Measurements from ENCODE around the gene NT5C2.
"Not testable (repeated sequence)": the region's sequence is repeated elsewhere in the genome, so short reads cannot be mapped to it uniquely, and the experiment has no call there.

Gene NT5C2

DNA sequence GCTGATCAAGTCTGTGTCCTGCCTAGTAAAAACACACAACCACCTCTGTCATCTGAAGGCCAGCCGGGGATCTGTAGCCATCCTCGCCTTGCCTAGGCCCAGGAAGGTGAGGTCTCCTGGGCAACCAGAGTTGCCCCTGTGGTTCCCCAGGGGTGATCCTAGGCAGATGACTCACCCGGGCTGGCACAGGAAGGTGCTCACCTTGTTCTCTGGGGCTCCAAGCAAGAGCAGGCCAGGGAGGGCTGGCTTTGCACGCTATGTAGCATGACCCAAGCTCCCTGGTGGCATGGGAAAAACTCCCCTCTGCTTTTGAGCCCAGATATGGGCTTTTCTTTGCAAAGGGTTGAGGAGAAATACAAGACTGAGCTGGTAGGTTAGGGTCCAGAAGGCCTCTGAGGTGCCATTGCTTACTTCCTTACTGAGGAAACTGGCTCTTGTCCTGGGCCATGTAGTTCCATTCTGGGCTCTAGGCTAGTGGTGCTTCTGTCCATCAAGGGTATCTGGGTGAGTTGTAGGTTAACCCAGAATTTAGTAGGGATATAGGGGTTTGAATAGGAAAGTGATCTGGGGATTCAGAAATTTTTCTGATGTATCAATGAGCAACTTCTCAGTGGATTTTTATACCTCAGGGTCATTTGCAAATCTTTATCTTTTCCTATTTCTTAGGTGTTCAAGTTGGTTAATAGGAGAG lies 112.0 kb downstream of the NT5C2 start:
- no peak for DNase-seq

DNA sequence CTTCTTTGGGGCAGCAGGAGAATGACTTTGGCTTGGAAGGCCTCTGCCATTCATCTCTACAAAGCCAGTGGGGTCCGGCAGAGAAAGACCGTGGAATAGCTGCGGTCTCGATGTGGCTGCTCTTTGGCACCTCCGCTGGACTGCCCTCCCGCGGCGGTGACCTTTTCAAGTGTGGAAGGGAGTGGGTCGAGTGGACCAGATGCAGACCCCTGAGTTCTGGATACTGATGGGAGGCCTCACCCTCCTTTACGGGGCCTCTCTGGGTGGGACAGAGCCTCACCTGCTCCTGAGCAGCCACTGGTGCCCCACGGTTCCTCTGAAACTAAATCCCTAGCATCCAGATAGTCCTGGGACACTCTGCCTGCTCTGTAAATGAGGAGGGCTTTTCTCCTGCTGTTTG lies 113.1 kb downstream of the NT5C2 start:
- no peak for DNase-seq

DNA sequence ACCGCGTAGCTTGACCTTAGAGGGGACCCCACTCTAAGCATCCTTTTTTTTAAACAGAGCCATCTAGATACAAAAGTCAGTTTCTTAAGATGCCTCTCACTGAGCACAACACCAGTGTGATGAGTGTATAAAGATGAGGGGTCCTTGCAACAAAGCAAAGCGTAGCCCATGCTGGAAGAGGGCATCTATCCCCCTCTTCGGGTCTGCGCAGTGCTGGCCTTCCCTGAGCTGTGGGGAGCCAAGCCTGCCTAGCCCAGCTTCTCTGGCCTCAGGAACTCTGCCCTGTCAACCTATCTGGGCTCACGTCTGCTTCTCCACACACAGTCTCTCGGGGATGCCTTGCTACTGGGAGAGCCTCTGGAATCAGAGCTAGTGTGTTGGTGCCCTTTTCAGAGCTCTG lies 114.0 kb downstream of the NT5C2 start:
- DNase-seq: no peak

DNA sequence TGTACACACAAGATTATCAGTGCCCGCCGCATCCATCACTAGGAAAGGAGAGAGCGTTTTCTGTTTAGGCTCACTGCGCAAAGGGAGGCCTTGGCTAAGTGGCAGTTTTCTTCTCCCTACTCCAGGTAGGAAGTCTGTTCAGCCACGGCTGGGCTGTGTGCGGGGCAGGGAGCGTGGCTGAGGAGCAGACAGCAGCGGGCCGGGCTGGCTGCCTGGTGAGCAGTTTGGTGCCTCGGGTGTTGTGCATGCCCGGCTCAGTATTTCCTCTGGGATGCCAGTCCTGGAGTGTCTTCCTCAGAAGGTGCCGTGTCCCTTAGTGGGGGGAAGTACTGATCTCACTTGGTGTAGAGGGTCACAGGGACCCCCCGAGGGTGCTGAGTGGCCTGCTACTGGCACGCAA lies 114.4 kb downstream of the NT5C2 start:
- DNase-seq: no peak

DNA sequence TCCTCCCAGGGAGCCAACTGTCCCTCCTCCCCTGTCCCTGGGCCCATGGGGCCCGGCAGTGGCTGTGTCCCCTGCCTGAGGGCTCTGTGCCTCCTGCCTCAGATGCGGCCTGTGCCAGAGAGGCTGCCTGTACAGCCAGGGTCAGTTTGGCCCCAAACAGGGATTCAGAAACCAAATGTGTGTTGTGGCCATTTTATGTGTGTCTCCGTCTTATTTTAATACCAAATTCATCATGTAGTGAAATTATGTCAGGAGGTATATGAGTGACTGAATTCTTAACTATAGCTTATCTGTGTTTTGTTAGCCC lies 114.8 kb downstream of the NT5C2 start:
- DNase-seq: no peak

DNA sequence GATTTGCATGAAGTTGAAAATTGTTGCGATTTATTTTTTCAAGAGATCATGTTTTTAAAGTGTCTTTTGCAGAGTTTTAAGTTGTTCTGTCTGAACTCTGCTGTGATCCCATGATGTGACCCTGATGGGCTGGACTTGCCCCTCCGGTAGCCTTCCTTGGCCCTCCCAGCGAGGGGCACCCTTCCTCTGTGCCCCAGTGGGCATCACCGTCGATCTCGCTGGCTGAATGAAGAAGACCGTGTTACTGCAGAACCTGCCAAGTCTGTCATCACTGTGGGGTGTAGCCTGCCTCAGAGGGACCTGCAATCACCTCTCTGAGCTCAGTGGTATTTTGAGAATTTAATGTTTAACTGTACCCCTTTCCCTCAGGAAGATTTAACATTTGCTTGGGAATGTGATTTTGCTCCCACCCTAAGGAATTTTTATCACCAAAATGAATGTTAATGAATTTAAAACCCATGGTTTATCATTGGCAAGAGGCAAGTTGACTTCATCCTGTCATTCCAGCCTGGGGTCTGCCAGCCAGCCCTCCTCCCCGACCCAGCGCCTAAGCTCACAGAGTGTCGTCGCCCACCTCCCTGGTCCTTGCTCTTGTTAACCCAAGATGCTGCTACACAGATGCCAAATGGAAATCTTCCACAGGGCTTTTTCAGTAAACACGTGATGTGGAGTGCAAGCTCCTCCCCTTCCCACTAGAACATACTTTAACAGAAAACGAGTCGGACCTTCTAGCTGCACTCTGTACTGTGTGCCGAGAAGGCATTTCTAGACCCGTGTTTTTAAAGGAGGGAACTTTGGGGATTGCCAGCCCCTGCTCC lies 115.4 kb downstream of the NT5C2 start:
- no peak for DNase-seq

DNA sequence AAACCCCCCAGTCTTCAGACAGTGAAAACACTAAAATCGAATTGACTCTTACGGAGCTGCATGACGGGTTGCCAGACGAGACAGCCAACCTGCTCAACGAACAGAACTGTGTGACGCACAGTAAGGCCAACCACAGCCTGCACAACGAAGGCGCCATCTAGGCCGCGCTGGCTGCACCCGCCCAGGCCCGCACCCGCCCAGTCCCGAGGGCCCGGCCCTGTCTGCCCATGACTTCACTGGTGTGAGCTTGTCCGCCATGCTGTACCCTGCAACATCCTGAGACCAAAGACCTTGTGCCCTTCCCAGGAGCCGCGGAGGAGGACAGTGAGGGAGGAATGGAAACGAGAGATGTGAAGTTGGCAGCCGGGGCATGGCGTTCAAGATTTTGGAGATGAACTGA lies 116.1 kb downstream of the NT5C2 start:
- no peak for DNase-seq

DNA sequence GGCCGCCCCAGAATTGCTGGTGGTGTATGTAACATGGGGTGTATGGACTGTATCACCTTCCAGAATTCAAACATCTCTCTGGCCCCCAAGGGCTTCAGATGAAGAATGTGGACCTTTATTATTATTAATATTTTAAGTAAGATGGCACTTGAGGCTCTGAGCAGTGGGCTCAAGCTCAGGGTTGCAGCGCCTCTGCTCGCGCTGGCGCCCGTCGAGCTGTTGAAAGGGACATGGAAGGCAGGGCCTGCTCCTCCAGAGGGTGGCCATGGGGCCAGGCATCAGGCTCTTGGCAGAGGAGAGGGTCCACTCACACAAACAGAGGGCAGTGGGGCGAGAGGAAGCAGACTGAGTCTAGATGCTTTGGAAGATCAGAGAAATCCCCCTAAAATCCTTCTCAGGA lies 120.2 kb downstream of the NT5C2 start:
- DNase-seq: no peak

DNA sequence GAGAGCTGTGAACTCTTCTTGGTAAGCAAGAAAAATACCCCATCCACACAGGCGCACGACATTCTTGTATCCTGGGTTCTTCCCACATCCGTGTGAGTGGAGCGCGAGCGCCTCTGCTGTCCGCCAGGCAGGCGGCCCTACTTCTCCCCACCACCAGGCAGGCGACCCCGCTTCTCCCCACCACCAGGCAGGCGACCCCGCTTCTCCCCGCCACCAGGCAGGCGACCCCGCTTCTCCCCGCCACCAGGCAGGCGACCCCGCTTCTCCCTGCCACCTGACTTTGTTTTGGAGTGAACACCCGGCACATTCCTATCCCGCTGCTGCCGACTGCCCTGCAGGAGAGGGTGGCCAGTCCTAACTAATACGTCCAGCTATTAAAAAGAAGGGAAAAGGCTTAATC lies 120.8 kb downstream of the NT5C2 start:
- DNase-seq: no peak

DNA sequence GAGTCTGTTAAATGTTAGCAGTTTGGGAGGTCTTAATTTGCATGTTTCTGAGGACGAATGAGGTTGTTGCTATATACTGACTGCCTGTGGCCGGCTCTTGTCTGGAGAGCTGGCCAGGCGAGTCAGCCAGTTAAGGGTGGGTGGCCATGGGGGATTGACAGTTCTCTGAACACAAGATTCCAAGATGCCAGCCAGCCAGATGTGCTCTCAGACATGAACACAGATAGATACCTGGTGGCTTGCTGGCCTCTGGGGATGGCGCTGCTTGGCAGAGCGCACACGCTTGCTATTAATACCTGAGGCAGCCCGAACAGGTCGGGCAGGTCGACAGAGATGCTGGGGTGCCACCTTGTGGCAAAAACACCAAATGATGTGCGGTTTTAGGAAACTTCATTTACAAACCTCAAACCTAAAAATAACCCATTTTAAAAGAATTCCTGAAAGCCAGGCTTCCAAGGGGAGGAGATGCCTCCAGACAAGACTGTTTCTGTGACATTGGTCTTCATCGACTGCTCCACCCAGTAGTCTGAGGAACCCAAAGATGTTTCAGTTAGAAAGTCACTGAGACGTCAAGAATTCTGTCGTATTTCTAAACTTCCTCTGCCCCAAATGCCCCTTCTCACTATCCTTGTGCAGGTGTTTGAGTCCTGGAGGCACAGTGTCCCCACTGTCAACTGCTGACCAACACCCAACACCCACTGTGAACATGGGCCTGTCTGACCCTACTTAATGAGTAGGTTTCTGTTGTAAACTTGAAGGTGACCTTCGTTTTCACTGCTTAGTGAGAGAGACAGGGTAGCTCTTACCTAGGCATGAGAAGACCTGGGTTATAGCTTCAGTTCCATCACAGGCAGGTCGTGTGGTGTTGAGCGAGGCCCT lies 123.4 kb downstream of the NT5C2 start:
- DNase-seq: no peak

DNA sequence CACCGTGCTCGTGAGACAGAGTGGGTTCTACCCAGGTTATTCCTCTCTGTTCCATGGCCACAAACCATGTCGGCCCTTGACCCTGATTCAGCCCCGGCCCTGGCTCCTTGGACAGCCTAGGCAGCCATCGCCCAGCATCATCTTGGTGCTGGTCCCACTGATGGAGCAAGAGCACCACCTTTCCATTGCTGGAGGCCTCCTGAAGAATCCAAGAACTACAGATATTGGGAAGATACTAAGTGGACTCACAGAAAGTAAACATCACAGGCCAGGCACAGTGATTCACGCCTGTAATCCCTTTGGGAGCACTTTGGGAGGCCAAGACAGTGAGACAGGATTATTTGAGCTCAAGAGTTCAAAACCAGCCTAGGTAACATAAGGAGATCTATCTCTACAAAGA lies 125.1 kb downstream of the NT5C2 start:
- no peak for DNase-seq

DNA sequence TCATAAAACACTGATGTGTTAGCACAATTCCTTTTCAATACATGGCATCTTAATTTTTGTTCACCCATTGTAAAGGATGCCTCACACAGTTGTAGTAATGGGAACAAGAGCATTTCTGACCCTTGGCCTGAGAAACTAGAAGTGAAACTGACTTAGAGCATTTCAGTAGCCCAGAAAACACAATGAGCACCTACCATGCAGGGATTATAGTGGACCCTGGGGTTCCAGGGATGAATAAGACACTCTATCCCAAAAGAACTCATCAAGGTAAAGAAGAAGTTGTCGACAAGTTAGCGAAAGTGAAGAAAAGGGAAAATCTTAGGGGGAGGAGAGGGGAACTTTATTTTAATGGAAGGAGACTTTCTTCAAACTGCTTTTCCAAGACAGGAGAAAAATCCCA lies 125.6 kb downstream of the NT5C2 start:
- DNase-seq: no peak

DNA sequence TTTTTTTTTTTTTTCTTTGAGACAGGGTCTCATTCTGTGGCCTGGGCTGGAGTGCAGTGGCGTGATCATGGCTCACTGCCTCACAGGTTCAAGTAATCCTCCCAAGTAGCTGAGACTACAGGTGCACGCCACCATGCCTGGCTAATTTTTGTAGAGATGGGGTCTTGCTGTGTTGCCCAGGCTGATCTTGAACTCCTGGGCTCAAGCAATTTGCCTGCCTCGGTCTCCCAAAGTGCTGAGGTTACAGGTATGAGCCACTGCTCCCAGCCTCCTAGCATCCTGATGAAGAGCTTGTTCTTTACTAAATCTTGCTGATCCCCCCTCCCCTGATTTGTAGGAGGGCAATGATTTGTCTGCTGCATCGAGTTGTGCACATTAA lies 126.0 kb downstream of the NT5C2 start:
- not testable (repeated sequence) for DNase-seq

DNA sequence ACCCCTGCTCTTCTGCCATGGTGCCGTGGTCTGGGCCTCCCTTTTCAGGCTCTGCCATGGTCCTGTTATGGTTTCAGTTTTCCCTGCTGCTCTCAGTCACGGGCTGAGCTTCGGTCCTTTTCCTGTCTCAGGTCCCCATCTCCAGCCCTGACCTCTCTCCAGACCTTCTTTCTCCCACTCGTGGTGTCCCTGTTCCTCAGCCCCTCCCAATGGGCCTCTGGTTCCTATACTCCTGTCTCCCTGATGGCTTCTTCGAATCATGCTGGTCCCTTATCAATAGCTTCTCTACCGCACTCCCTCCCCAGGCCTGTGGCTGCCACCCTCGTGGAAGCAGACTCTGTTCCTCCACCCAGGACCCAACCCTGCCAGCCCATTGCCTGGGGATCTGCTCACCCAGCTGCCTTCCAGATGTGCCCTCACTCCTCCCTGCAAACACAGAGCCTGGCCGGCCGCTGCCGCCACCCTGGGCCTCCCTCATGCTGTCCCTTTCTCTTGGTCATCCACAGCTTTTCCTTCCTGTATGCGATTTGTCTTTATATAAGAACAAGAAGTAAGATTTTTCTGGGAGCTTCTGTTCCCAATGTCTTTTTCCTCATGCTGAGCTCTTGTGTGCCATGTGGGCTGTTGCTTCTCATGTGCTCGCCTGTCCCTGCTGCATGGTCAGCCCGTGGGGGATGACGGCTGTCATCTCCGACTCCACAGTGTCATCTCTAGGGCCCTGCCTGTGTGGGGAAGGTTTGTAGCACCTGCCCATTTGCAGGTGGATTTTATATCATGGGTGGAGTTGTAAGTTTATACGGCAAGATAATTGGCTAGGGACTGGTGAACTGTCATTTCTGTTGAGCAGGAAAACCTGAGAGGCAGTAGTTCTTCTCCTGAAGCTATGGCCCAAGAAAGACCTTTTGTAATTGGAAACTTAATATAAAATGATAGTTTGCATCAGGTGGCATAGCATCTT lies 126.7 kb downstream of the NT5C2 start:
- DNase-seq: no peak

DNA sequence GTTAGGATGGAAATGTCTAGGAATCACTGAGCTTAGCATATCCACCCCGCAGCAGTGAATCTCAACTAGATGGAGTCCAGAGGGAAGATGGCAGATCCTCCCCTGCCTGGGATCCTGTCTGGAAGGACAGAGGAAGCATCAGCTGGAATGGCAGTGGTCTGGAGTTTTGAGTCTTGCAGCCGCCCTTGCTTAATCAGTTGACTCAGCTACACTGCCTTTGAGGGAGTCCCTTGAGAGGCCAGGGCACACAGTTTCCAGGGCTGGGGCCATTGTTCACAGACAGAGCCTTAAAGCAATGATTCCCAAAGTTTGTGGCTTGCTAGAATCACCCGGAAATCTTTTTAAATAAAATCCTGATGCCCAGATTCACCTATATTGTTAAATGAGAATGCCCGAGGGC lies 128.1 kb downstream of the NT5C2 start:
- DNase-seq: no peak

DNA sequence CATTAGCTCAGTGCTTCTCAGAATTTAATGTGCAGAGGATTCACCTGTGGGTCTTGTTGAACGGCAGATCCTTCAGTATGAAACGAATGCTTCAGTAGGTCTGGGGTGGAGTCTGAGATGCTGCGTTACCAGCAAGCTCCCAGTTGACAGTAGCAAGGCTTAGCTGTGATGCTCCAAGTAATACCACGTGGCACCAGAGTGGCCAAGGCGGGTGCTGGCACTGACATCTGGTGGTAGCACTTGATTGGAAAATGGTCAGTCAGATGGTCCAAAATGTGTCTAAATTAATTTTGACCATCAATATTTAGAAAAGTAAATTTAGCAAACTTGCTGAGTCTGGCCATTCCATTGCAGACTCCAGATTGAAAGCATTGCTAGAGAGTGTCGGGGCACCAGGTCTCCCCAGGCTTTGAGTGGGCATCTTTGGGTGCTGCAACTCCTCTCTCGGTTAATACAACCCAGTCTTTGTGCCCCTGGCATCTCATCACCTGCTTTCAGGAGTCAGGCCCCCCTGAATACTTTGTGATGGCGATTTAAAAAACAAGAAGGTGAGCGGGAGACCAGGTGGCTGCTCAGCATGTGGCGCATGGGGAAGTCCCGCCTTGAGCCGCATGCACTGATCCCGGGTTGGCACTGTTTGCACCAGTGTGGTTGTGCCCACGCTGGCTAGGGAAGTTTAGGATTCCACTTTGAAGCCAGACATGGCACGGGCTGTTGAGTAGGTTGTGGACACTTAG lies 130.1 kb downstream of the NT5C2 start:
- DNase-seq: no peak

DNA sequence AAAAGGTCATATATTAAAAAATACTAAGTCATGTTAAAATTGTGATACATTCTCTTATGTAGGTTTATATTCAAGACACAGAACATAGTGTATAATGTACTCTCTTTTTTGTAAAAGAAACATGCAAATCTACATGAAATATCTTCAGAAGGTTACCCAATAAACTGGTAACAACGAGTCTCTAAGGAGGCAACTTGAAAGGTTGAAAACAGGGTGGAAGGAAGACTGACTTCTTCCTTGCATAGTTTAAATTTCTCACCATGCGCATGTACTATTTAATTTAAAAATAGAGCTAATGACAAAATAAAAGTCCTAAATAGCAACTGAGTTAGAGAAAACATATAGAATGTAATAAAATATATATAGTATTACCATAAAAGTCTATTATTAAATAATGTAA lies 132.5 kb downstream of the NT5C2 start:
- DNase-seq: no peak

DNA sequence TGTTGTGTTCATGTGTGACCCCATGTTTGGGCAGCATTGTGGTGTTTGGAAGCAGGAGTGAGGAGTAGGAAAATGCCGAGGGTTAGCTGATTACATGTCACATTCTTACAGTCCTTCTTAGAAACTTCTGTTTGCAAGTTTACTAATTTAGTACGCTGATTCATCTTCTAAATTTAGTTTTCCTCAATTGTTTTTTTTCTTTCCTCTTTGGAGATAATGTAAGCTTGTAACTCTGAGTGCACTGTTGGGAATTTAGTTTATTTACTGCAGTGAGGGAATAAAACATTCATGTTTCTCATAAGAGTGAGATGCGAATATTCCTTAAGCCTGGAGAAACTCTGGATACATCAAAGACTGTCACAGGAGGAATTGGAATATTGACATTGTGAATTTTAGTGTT lies 135.0 kb downstream of the NT5C2 start:
- DNase-seq: no peak

DNA sequence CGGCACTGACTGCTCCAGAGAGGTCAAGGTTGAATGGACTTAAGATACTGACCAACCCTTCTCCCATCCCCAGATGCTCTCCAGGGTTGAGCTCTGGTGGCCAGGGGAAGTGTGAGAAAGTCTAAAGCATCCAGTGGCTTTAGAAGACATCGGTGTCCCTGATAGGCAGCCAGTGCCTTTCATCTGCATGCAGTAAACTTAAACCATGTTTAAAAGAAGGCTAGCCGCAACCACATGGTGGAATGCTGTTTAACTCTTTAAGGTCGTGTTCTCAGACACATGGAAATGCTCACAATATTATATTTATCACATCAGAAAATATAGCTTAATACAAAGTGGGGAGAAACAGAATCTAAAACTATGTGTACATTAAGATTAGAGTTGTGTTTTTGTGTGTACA lies 138.0 kb downstream of the NT5C2 start:
- no peak for DNase-seq

DNA sequence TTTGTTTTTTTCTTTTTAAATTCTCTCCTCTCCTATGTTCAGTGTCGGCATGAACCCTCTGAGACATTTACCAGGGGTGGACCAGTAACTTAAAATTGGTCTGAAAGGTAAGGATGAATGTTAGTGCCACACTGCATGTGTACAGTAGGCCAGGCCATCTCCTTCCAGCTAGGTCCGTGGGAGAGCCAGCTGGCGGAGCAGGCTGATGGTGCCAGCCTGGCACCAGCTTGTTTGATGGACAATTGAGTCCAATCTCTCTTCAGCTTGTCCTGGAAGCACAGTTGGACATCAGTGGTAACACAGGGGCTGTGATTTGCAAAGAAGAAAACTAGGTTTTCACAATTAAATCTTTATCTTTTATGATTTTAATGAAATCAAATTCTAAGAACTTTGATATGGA lies 138.5 kb downstream of the NT5C2 start:
- no peak for DNase-seq

DNA sequence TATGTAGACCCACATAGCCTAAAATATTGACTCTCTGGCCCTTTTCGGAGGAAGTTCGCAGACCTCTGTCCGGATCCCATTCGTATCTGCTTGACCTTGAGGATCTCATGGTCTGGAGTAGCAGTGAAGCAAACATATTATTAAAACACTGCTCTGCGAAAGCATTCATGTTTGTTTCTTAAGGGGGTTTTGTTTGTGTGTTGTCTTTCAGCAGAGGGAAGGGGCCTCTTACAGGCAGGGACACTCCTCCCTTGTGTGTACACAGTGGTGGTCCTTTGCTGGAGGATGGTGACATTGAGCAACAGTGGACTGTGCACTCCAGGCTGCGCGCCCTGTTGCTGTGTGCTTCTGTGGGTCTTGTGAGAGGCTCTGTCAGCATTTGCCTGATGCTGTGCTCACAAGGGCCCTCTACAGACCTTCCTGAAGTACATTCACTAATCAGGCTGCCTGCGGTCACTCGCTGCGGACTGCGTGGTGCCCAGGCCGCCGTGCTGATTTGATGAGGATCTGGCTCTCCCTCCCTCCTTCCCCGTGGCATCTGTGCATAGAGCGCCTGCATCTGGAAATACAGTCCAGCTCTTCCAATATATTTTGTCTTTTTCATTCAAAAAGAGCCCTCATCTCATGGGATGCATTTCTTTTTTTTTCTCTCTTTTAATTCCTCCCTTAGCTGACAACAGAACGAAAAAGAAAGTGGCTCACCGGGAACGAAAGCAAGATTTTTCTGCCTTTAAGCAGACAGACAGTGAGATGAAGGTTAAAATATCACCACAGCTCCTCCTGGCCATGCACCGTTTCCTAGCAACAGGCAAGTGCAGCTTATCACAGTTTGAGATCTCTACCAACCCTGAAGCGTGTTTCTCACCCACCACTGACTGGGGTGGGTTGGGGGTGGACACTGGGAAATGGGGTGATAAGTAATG lies 139.2 kb downstream of the NT5C2 start:
- peak; percentile 65 for DNase-seq

Data from amniotic stem cell (primary cell).